NCI-H2227 (cell line): ENCODE data around the gene TMPRSS15.
"Not testable (repeated sequence)": the region's sequence is repeated elsewhere in the genome, so short reads cannot be mapped to it uniquely, and the experiment has no call there.

Experiments used
- DNase-seq: peaks from one replicate; lab custom pipeline; 2025; ENCODE audit not compliant: unreplicated experiment; lab: John Stamatoyannopoulos, UW

TMPRSS15 gene

DNA sequence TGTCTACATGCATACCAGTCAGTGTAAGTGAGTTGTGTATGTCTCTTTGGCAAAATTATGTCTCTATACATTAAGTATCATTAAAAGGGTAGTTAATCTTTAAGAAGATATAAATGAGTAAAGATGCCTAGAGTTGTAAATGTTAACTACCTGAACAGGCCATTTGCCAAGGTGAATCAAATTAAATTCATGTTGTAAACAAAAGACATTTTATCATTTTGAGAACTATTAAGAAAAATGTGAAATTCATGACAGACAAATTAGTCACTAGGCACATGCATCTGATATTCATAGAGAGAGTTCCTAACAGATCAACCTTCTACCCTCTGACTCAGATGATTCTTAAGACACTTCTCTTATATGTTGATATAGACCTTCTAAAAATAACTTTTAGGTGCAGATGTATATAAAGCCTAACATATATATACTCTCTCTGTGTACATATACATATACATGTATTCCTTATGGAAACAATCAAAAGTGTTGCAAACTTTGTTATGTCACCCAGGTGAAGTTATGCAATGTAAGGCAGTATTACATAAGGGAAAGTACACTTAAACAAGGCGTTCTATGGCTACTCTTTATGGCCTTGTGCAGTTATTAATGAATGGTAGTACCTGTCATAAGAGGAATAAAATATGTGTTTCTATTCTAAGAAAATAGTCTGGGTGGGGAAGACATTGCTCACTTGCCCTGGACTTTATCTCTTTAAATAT is at the start of gene TMPRSS15:
Gene TMPRSS15, minus strand, starts transcription at position 51 of the 716 bp plus-strand sequence. CDS start 163 bp downstream, outside the sequence.
- no peak for DNase-seq

GRCh38 chr21:18451670-18452069 is 48.1 kb upstream of the TMPRSS15 start:
- DNase-seq, result no peak

- DNase-seq, result no peak
These were observed 46.3 kb upstream of the TMPRSS15 start for GRCh38 chr21:18449605-18450550.

DNA sequence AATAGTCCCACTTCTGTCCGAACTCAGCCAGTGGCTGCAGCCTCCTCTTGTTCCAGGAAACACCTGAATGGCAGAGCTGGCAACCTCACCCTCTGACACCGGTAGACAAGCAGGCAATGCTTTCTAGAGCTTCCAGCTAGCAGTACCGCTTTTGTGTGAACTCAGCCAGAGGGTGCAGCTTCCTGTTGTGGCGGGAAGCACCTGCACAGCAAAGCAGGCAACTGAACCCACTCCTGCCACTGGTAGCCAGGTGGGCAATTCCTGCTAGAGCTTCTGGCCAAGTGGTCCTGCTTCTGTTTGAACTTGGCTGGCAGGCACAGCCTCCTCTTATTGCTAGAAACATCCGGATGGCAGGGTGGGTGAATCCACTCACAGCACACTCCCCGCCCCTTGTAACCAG is 40.1 kb upstream of the TMPRSS15 start:
- DNase-seq, result no peak

DNA sequence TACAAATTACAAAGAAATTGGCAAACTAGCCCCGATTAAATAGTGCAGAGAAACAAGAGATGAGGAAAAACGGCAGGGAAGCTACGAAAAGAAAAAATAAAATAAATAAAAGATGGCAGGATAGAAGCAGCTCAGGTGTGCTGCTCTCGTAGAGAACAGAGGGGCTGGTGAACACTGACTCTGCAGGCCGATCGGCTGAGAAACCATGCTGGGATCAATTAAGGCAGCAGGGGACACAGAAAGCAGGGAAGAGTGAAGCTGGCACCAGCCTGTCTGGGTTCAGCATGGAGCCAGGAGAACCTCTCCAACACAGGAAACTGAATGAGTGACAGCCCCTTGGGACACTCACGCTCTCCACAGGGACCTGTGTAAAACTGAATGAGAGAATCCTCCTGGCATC is 39.5 kb upstream of the TMPRSS15 start:
- DNase-seq, result no peak

- DNase-seq, result no peak
These were observed 26.8 kb upstream of the TMPRSS15 start for GRCh38 chr21:18430341-18430740.

- DNase-seq, result no peak
These were observed 20.7 kb upstream of the TMPRSS15 start for GRCh38 chr21:18424276-18424675.

GRCh38 chr21:18417141-18417790 is 13.7 kb upstream of the TMPRSS15 start:
- DNase-seq, result no peak

DNA sequence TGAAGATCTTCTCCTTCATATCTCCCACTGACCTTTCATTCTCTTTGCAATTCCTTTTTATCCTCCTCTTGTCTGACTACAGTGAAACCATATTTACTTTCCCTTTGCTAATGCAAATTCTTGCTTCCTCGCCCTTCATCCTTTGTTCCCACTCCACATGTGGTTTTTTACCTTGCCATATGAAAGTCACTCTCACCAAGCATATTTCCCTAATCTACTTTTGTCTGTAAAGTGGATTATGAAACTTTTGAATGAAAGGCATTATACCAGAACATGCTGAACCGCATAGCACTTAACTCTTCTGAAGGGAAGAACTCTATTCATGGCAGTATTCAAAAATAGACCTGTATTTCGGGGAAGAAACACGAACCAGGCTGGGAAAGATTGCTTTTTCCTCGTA is 8.0 kb upstream of the TMPRSS15 start:
- DNase-seq, result no peak

DNA sequence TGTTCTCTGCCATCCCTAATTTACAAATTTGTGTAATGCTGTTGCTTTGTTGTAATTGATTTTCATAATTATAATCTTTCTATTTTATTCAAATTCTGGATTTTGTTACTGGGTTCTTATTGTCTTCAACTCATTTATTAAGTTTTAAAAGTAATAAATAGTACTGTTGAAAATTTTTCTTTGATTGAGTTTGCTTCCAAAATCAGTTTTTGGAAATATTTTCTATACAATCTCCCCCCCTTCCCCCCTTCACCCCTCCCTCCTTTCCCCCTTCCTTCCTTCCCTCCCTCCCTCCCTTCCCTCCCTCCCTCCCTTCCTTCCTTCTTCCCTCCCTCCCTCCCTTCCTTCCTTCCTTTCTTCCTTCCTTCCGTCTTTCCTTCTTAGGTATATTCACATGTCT is 6.0 kb upstream of the TMPRSS15 start:
- DNase-seq, result no peak

DNA sequence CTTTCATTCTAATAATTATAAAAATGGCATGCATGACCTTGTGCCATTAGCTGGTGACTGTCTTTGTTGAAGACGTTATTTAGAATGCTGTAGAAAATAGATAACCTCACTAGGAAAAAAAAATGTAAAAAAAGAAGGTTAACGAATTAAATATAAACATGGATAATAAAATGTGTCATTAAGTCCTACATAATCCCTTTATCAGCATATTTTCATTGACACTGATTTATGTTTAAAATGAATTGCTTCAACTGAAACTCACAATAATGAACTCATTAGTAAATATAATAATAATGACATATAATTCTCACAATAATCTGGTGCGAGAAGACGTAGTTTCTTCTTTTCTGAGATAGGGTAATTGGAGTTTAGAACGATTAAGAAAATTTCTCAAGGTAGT is 4.7 kb downstream of the TMPRSS15 start:
- DNase-seq, result no peak

DNA sequence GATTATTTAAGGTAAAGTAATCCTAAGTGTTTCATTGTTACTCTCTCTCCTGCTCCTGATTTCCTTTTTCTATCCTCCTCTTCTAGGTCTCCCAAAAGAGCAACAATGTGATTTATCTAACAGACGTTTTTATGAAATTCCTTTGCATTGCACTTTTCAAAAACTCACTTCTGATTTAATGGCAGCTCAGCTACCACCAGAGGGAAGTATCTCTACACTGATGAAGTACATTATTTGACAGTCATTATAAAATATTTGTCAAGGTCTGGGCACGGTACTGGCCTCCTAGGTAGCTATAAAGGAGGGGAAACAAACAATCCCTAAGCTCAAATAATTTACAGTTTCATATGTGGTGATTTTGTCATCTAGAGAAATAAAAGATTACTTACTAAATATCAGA is 15.6 kb downstream of the TMPRSS15 start:
- DNase-seq, result no peak

DNA sequence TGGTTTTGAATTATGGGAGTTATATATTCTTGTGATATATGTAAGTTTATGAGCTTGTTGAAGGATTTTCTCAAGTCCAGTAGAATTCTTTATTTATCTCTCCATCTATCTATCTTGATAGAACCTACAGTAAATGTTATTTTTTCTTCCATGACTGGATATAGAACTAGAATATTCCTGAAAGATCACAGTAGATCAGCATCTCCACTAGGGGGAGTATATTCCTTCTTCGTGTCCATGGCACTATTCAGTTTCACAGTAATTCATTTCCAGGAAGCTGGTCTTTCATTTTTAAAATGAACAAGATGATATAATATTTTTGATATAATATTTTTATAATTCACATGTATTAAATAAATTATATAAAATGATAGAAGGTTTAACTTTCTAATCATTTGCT is 18.8 kb downstream of the TMPRSS15 start:
- DNase-seq, result peak; percentile 69

GRCh38 chr21:18382934-18383619 is 20.5 kb downstream of the TMPRSS15 start:
- not testable (repeated sequence) for DNase-seq

GRCh38 chr21:18382141-18382540 is 21.4 kb downstream of the TMPRSS15 start:
- no peak for DNase-seq

DNA sequence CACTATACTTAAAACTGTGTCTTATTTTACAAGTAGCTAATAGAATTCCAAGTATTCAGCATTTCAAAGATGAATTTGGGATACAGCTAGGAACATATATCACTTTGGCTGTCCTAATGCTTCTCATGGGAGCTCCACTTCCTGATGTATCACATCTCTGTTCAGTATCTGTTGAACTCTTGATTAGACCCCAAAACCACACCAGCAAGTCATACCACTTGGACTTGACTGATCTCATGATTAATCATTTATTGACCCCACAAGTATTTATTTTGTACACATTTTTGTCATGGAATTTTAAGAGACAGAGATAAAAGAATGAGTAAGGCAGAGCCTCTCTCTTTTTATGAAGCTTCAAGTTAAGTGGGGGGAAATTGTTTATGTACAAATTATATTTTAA is 30.0 kb downstream of the TMPRSS15 start:
- DNase-seq, result no peak

- no peak for DNase-seq
These were observed 33.3 kb downstream of the TMPRSS15 start for GRCh38 chr21:18370301-18370700.

- peak; percentile 66 for DNase-seq
These were observed 34.5 kb downstream of the TMPRSS15 start for GRCh38 chr21:18369115-18369514.

GRCh38 chr21:18368205-18368604 is 35.4 kb downstream of the TMPRSS15 start:
- no peak for DNase-seq

- no peak for DNase-seq
These were observed 46.8 kb downstream of the TMPRSS15 start for GRCh38 chr21:18356801-18357200.

GRCh38 chr21:18354947-18355346 is 48.6 kb downstream of the TMPRSS15 start:
- DNase-seq, result no peak
